Measurements from ENCODE around the gene STK26.

The STK26 gene

DNA sequence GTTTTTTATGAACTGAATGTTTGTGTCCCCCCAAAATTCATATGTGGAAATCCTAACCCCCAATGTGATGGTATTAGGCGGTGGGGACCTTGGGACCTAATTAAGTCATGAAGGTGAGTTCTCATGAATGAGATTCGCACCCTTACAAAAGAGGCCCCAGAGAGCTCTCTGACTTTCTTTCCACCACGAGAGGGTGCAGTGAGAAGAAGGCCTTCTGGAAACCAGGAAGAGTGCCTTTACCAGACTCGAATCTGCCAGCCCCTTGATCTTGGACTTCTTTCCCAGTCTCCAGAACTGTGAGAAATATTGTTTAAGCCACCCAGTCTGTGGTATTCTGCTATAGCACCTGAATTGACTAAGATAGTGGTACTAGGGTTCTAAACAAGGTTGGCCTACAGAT, 40.8 kb downstream of the STK26 start:
- ATAC-seq (ENCODE audit: insufficient read depth, low read depth) (no peak), DNase-seq (no peak)
- Histone ChIP-seq H3K79me2 (ENCODE audit: insufficient read depth, low read length) (peaks cover 17% of the 10 kb centered on the region), H3K27me3 (ENCODE audit: insufficient read depth, low read length, poor library complexity) (no peaks in the 10 kb centered on the region), H3K27ac (ENCODE audit: low read length) (no peak overlapping the region), H3K4me3 (ENCODE audit: low read depth in 1 of 2, low read length in 2 of 2) (no peak overlapping the region), H4K20me1 (ENCODE audit: insufficient read depth, low read length) (no peaks in the 10 kb centered on the region; the same call in 1 of the 2 replicates), H3K4me1 (ENCODE audit: insufficient read depth, low read length) (no peaks in the 10 kb centered on the region), H3K9ac (ENCODE audit: low read depth, low read length) (no peak overlapping the region), H2AFZ (ENCODE audit: low read depth, low read length) (no peak overlapping the region), H3K36me3 (ENCODE audit: insufficient read depth, low read length) (peaks cover 67% of the 10 kb centered on the region), H3K4me2 (ENCODE audit: insufficient read depth, low read length) (no peak overlapping the region), H3K9me3 (ENCODE audit: insufficient read depth, low read length, severe bottlenecking) (no peaks in the 10 kb centered on the region)
- TF ChIP-seq EZH2 (IDR thresholded peaks at IDR 0.05; ENCODE audit: borderline replicate concordance, low read depth, low read length, severe bottlenecking): no peak
- TF ChIP-seq, protein P1, sequence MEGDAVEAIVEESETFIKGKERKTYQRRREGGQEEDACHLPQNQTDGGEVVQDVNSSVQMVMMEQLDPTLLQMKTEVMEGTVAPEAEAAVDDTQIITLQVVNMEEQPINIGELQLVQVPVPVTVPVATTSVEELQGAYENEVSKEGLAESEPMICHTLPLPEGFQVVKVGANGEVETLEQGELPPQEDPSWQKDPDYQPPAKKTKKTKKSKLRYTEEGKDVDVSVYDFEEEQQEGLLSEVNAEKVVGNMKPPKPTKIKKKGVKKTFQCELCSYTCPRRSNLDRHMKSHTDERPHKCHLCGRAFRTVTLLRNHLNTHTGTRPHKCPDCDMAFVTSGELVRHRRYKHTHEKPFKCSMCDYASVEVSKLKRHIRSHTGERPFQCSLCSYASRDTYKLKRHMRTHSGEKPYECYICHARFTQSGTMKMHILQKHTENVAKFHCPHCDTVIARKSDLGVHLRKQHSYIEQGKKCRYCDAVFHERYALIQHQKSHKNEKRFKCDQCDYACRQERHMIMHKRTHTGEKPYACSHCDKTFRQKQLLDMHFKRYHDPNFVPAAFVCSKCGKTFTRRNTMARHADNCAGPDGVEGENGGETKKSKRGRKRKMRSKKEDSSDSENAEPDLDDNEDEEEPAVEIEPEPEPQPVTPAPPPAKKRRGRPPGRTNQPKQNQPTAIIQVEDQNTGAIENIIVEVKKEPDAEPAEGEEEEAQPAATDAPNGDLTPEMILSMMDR (IDR thresholded peaks at IDR 0.05; ENCODE audit: borderline replicate concordance, extremely low read depth, low read length, poor library complexity, severe bottlenecking): no peak

DNA sequence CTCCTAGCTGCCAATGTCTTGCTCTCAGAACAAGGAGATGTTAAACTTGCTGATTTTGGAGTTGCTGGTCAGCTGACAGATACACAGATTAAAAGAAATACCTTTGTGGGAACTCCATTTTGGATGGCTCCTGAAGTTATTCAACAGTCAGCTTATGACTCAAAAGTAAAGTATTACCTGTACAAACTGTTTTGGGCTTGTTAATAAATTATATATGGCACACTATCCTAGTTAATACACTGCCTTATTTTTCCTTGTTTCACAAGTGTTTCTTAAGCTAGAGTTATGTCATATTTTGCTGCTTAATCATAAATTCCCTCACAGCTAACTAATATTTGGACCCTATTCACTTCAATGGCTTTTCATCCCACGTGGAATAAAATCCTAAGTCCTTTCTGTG, 45.3 kb downstream of the STK26 start:
- peaks cover 80% of the 10 kb centered on the region for H3K36me3 ChIP-seq (ENCODE audit: insufficient read depth, low read length)
- H3K27me3 ChIP-seq (ENCODE audit: insufficient read depth, low read length, poor library complexity): no peaks in the 10 kb centered on the region
- no peaks in the 10 kb centered on the region for H3K79me2 ChIP-seq (ENCODE audit: insufficient read depth, low read length)
- TF ChIP-seq EZH2 (IDR thresholded peaks at IDR 0.05; ENCODE audit: borderline replicate concordance, low read depth, low read length, severe bottlenecking): no peak
- TF ChIP-seq, protein P1 (IDR thresholded peaks at IDR 0.05; ENCODE audit: borderline replicate concordance, extremely low read depth, low read length, poor library complexity, severe bottlenecking): no peak
- H3K4me1 ChIP-seq (ENCODE audit: insufficient read depth, low read length): no peaks in the 10 kb centered on the region
- no peak overlapping the region for H3K9ac ChIP-seq (ENCODE audit: low read depth, low read length)
- no peak overlapping the region for H3K27ac ChIP-seq (ENCODE audit: low read length)
- H2AFZ ChIP-seq (ENCODE audit: low read depth, low read length): no peak overlapping the region
- no peak overlapping the region for H3K4me2 ChIP-seq (ENCODE audit: insufficient read depth, low read length)
- H3K9me3 ChIP-seq (ENCODE audit: insufficient read depth, low read length, severe bottlenecking): no peaks in the 10 kb centered on the region
- no peak for ATAC-seq (ENCODE audit: insufficient read depth, low read depth)
- no peak overlapping the region for H3K4me3 ChIP-seq (ENCODE audit: low read depth in 1 of 2, low read length in 2 of 2)
- no peaks in the 10 kb centered on the region for H4K20me1 ChIP-seq (ENCODE audit: insufficient read depth, low read length)
- no peak for DNase-seq

DNA sequence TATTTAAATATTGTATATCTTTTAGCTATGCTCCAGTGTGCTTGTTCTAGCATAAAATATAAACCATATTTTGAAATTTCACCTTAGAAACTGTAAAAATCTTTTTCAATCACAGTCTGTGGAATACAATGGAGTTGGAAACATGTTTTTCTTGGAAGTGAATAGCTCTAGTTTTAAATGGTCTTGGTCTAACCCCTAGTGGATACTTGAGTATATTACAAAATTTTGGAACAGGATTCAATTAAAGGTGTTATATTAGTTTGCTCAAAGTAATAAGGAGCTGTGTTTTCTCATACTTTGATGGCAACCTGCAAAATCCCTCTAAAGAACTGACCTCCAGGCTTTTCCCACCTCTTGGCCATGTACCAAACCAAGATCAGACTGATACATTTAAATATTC, 48.2 kb downstream of the STK26 start:
- DNase-seq: no peak
- ATAC-seq (ENCODE audit: insufficient read depth, low read depth): peak; percentile 59; the same call in 2 of the 3 replicates
- Histone ChIP-seq H3K27ac (ENCODE audit: low read length) (no peak overlapping the region), H4K20me1 (ENCODE audit: insufficient read depth, low read length) (no peaks in the 10 kb centered on the region), H3K4me3 (ENCODE audit: low read depth in 1 of 2, low read length in 2 of 2) (no peak overlapping the region), H3K79me2 (ENCODE audit: insufficient read depth, low read length) (no peaks in the 10 kb centered on the region), H3K36me3 (ENCODE audit: insufficient read depth, low read length) (peaks cover 72% of the 10 kb centered on the region), H3K4me1 (ENCODE audit: insufficient read depth, low read length) (no peaks in the 10 kb centered on the region), H3K9ac (ENCODE audit: low read depth, low read length) (no peak overlapping the region), H3K27me3 (ENCODE audit: insufficient read depth, low read length, poor library complexity) (no peaks in the 10 kb centered on the region), H2AFZ (ENCODE audit: low read depth, low read length) (no peak overlapping the region), H3K4me2 (ENCODE audit: insufficient read depth, low read length) (no peak overlapping the region), H3K9me3 (ENCODE audit: insufficient read depth, low read length, severe bottlenecking) (no peaks in the 10 kb centered on the region)
- TF ChIP-seq EZH2 (IDR thresholded peaks at IDR 0.05; ENCODE audit: borderline replicate concordance, low read depth, low read length, severe bottlenecking): no peak
- TF ChIP-seq, protein P1 (IDR thresholded peaks at IDR 0.05; ENCODE audit: borderline replicate concordance, extremely low read depth, low read length, poor library complexity, severe bottlenecking): peak; percentile 38

DNA sequence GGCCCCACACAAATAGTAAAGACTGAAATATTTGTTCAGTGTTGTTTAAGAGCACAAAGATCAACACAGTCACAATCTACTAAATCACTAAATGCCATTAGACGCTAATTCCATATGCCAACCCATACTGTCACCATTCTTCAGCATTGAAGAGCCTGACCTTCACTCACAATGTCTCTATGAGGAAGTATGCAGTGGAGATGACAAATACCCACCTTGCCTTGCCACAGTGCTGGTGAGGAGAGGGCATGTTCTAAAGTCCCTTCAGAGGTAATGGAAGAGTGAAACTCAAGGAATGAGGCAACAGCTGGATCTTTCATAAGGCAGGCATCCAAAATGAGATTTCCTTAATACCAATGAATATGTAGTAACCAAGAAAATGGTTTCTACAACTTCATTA, 54.3 kb downstream of the STK26 start:
- H3K4me1 ChIP-seq (ENCODE audit: insufficient read depth, low read length): no peaks in the 10 kb centered on the region
- H3K79me2 ChIP-seq (ENCODE audit: insufficient read depth, low read length): no peaks in the 10 kb centered on the region
- ATAC-seq (ENCODE audit: insufficient read depth, low read depth): no peak
- H4K20me1 ChIP-seq (ENCODE audit: insufficient read depth, low read length): no peaks in the 10 kb centered on the region
- no peak overlapping the region for H3K4me2 ChIP-seq (ENCODE audit: insufficient read depth, low read length)
- no peak overlapping the region for H3K27ac ChIP-seq (ENCODE audit: low read length)
- DNase-seq: no peak
- H3K9ac ChIP-seq (ENCODE audit: low read depth, low read length): no peak overlapping the region
- H3K27me3 ChIP-seq (ENCODE audit: insufficient read depth, low read length, poor library complexity): no peaks in the 10 kb centered on the region
- H3K4me3 ChIP-seq (ENCODE audit: low read depth in 1 of 2, low read length in 2 of 2): no peak overlapping the region
- TF ChIP-seq, protein P1 (IDR thresholded peaks at IDR 0.05; ENCODE audit: borderline replicate concordance, extremely low read depth, low read length, poor library complexity, severe bottlenecking): no peak
- TF ChIP-seq EZH2 (IDR thresholded peaks at IDR 0.05; ENCODE audit: borderline replicate concordance, low read depth, low read length, severe bottlenecking): no peak
- H3K36me3 ChIP-seq (ENCODE audit: insufficient read depth, low read length): peaks cover 17% of the 10 kb centered on the region; the same call in 1 of the 2 replicates
- no peak overlapping the region for H2AFZ ChIP-seq (ENCODE audit: low read depth, low read length)
- no peaks in the 10 kb centered on the region for H3K9me3 ChIP-seq (ENCODE audit: insufficient read depth, low read length, severe bottlenecking)
